Measurements from ENCODE around the gene CD82.

The CD82 gene

GRCh38 chr11:44575962-44576361 lies 10.5 kb downstream of the CD82 start:
- no peak overlapping the region for H3K4me3 ChIP-seq (ENCODE audit: low read depth, low read length)
- CTCF ChIA-PET: interaction anchor here (1.0 to 4.1 kb wide), 4 partner anchors 11 to 45 kb away, joined by 3 to 18 read pairs (median 4); partner anchors contain the start of gene CD82
- no peak for TF ChIP-seq CTCF (IDR thresholded peaks at IDR 0.05; ENCODE audit: insufficient read depth, low read length, missing control alignments)
- POLR2A ChIA-PET: interaction anchor here (1.8 kb wide), 1 partner anchor 10 kb away, joined by 5 read pairs; the partner anchor contains the start of gene CD82
- no peak for DNase-seq (ENCODE audit: low read depth, low spot score)

- no peak for DNase-seq (ENCODE audit: low read depth, low spot score)
- CTCF ChIA-PET: interaction anchor here (0.8 to 4.1 kb wide), 7 partner anchors 10 to 44 kb away, joined by 3 to 18 read pairs (median 3); partner anchors contain the start of gene CD82
- POLR2A ChIA-PET: interaction anchor here (1.0 kb wide), 1 partner anchor 17 kb away, joined by 4 read pairs; no protein-coding TSS in a partner anchor
- no peak overlapping the region for H3K4me3 ChIP-seq (ENCODE audit: low read depth, low read length)
- TF ChIP-seq CTCF (IDR thresholded peaks at IDR 0.05; ENCODE audit: insufficient read depth, low read length, missing control alignments): no peak
Measured at GRCh38 chr11:44576656-44577055, 11.2 kb downstream of the CD82 start.

- ChIA-PET CTCF (interaction anchor here (0.8 to 4.1 kb wide), 8 partner anchors 9 to 44 kb away, joined by 3 to 18 read pairs (median 3); partner anchors contain the start of gene CD82), POLR2A (interaction anchor here (1.0 kb wide), 1 partner anchor 17 kb away, joined by 4 read pairs; no protein-coding TSS in a partner anchor)
- DNase-seq (ENCODE audit: low read depth, low spot score): no peak
- no peak overlapping the region for H3K4me3 ChIP-seq (ENCODE audit: low read depth, low read length)
- TF ChIP-seq CTCF (IDR thresholded peaks at IDR 0.05; ENCODE audit: insufficient read depth, low read length, missing control alignments): no peak
Measured at GRCh38 chr11:44577231-44577830, 11.9 kb downstream of the CD82 start.

- no peak for TF ChIP-seq CTCF (IDR thresholded peaks at IDR 0.05; ENCODE audit: insufficient read depth, low read length, missing control alignments)
- ChIA-PET POLR2A (no interaction called here), CTCF (interaction anchor here (0.6 to 4.1 kb wide), 4 partner anchors 15 to 43 kb away, joined by 3 to 18 read pairs (median 6); no protein-coding TSS in a partner anchor)
- no peak for DNase-seq (ENCODE audit: low read depth, low spot score)
- no peak overlapping the region for H3K4me3 ChIP-seq (ENCODE audit: low read depth, low read length)
Measured at GRCh38 chr11:44578279-44578678, 12.8 kb downstream of the CD82 start.

- POLR2A ChIA-PET: no interaction called here
- no peak for TF ChIP-seq CTCF (IDR thresholded peaks at IDR 0.05; ENCODE audit: insufficient read depth, low read length, missing control alignments)
- CTCF ChIA-PET: interaction anchor here (2.4 to 4.1 kb wide), 2 partner anchors 22 to 38 kb away, joined by 9 to 18 read pairs; no protein-coding TSS in a partner anchor
Measured at GRCh38 chr11:44579302-44579761, 13.9 kb downstream of the CD82 start.

GRCh38 chr11:44580701-44581100 lies 15.2 kb downstream of the CD82 start:
- CTCF ChIA-PET: interaction anchor here (1.0 to 1.8 kb wide), 3 partner anchors 9 to 36 kb away, joined by 3 to 5 read pairs (median 3); no protein-coding TSS in a partner anchor

More at GRCh38 chr11:44579302-44579761, 13.9 kb downstream of the CD82 start:
- DNase-seq (ENCODE audit: low read depth, low spot score): no peak
- H3K4me3 ChIP-seq (ENCODE audit: low read depth, low read length): no peak overlapping the region

More at GRCh38 chr11:44580701-44581100, 15.2 kb downstream of the CD82 start:
- DNase-seq (ENCODE audit: low read depth, low spot score): no peak
- H3K4me3 ChIP-seq (ENCODE audit: low read depth, low read length): no peak overlapping the region
- TF ChIP-seq CTCF (IDR thresholded peaks at IDR 0.05; ENCODE audit: insufficient read depth, low read length, missing control alignments): no peak
- POLR2A ChIA-PET: no interaction called here
